NB4 (cell line): ENCODE data around the gene NELFCD.

ENCODE experiments used
- POLR2A ChIP-seq: IDR thresholded peaks from 2 replicates; pipeline ENCODE4 v1.6.1; 2011; ENCODE audit warnings: mild to moderate bottlenecking; ENCODE audit not compliant: insufficient read length; ENCODE audit errors: extremely low read depth
- TF ChIP-seq, protein P1 (sequence below): IDR thresholded peaks from one replicate; pipeline ENCODE4 v1.5.1; 2012; ENCODE audit warnings: low read depth, low read length

DNA sequence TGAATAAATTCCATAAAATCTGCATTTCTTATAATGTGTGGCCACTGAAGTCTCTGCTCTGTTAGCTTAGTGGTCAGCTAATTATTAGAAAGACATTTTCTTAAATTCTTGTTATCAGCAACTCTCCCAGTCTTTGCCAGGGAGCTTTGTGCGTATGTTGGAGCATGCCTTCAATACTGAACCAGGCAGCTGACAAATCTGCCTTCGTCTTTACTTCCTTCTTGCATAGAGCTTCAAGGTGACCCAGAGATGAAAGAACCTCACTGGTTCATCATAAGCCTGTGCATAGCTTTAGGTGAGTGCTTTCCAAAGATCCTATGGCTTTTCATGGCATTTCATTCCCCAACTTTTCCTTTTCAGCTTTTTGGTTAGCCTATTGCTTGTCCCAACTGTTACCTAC, 43.0 kb upstream of the NELFCD start:
- TF ChIP-seq, protein P1, sequence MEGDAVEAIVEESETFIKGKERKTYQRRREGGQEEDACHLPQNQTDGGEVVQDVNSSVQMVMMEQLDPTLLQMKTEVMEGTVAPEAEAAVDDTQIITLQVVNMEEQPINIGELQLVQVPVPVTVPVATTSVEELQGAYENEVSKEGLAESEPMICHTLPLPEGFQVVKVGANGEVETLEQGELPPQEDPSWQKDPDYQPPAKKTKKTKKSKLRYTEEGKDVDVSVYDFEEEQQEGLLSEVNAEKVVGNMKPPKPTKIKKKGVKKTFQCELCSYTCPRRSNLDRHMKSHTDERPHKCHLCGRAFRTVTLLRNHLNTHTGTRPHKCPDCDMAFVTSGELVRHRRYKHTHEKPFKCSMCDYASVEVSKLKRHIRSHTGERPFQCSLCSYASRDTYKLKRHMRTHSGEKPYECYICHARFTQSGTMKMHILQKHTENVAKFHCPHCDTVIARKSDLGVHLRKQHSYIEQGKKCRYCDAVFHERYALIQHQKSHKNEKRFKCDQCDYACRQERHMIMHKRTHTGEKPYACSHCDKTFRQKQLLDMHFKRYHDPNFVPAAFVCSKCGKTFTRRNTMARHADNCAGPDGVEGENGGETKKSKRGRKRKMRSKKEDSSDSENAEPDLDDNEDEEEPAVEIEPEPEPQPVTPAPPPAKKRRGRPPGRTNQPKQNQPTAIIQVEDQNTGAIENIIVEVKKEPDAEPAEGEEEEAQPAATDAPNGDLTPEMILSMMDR: no peak
- TF ChIP-seq POLR2A: no peak
